ENCODE measurements around the gene PPDPF.

DNA sequence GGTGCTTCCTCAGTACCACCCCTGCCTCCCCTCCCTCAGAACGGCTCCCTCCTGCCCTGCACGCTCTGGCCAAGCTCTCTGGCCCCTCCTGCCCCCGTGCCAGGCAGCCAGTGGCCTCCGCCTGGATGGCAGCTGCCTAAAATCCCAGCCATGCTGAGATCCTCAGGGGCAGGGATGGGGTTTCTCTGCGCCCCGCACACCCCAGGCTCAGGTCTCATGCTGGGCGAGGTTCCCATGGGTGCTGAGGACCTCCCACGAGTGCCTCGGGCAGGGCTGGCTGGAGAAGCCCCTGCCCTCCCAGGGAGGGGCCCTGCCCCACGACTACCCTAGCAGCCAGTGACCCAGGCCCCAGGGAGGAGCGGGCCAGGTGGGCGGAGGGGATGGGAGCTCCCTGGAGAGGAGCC lies 13.9 kb downstream of the PPDPF start:
- TF ChIP-seq, protein P1, sequence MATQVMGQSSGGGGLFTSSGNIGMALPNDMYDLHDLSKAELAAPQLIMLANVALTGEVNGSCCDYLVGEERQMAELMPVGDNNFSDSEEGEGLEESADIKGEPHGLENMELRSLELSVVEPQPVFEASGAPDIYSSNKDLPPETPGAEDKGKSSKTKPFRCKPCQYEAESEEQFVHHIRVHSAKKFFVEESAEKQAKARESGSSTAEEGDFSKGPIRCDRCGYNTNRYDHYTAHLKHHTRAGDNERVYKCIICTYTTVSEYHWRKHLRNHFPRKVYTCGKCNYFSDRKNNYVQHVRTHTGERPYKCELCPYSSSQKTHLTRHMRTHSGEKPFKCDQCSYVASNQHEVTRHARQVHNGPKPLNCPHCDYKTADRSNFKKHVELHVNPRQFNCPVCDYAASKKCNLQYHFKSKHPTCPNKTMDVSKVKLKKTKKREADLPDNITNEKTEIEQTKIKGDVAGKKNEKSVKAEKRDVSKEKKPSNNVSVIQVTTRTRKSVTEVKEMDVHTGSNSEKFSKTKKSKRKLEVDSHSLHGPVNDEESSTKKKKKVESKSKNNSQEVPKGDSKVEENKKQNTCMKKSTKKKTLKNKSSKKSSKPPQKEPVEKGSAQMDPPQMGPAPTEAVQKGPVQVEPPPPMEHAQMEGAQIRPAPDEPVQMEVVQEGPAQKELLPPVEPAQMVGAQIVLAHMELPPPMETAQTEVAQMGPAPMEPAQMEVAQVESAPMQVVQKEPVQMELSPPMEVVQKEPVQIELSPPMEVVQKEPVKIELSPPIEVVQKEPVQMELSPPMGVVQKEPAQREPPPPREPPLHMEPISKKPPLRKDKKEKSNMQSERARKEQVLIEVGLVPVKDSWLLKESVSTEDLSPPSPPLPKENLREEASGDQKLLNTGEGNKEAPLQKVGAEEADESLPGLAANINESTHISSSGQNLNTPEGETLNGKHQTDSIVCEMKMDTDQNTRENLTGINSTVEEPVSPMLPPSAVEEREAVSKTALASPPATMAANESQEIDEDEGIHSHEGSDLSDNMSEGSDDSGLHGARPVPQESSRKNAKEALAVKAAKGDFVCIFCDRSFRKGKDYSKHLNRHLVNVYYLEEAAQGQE (IDR thresholded peaks at IDR 0.05; ENCODE audit: insufficient read depth in 1 of 2, low read depth in 2 of 2, low read length in 2 of 2), result no peak
- no peak for TF ChIP-seq SIN3A (IDR thresholded peaks at IDR 0.05; ENCODE audit: borderline replicate concordance, insufficient read depth, low read length)
- no peak for TF ChIP-seq POLR2AphosphoS5 (IDR thresholded peaks at IDR 0.05; ENCODE audit: low read depth, low read length)
